H1 (cell line): ENCODE results near the gene SNORC. TPM values are rescaled to one million over a fixed set of nuclear protein-coding genes. Genes with fewer than 3 reads are reported as not detected.

Source experiments
- CTCF ChIA-PET: fragments of 300-600 bp; sonication (Branson Sonifier 250); formaldehyde crosslinking; loops from one replicate; lab custom pipeline; 2021; ENCODE audit not compliant: partially characterized antibody; lab: Charles Lee
- POLR2A ChIA-PET: fragments of 300-600 bp; sonication (Branson Sonifier 250); formaldehyde crosslinking; loops from one replicate; lab custom pipeline; 2021; ENCODE audit warnings: inconsistent platforms; ENCODE audit not compliant: partially characterized antibody; lab: Charles Lee
- DNase-seq, 2 experiments: peaks; one replicate each; pipeline versions ENCODE4 v3.0.0 to v3.0.0-alpha.2; 2010 to 2022; ENCODE audit warnings: low spot score in 2 of 2, low read depth in 1 of 2, mixed read lengths in 1 of 2
- FAIRE-seq: peaks from 2 replicates; lab custom pipeline; 2011; peaks lifted over from hg19 to GRCh38; lab: Jason Lieb, UNC
- H2AFZ ChIP-seq: 2 replicates; pipeline ENCODE4 v1.8.1; 2012; ENCODE audit warnings: low read length, inconsistent platforms
- H2AK5ac ChIP-seq: 2 replicates; pipeline ENCODE4 v1.6.1; 2013; ENCODE audit warnings: low read depth, low read length
- H2BK120ac ChIP-seq: replicated peaks from 2 replicates; pipeline ENCODE3; 2013; ENCODE audit warnings: low read depth, low read length, inconsistent platforms
- H2BK12ac ChIP-seq: 2 replicates; pipeline ENCODE4 v1.6.1; 2013; ENCODE audit warnings: low read depth, low read length
- H2BK15ac ChIP-seq: 2 replicates; pipeline ENCODE4 v1.6.1; 2013; ENCODE audit warnings: low read length
- H2BK20ac ChIP-seq: 2 replicates; pipeline ENCODE4 v1.6.1; 2013; ENCODE audit warnings: low read length
- H2BK5ac ChIP-seq: 2 replicates; pipeline ENCODE4 v1.6.1; 2013; ENCODE audit warnings: low read depth, low read length
- H3K14ac ChIP-seq: 2 replicates; pipeline ENCODE4 v1.6.1; 2013; ENCODE audit warnings: inconsistent platforms; ENCODE audit not compliant: insufficient read length
- H3K18ac ChIP-seq: 2 replicates; pipeline ENCODE4 v1.6.1; 2013; ENCODE audit warnings: low read length; ENCODE audit errors: extremely low read depth
- H3K23ac ChIP-seq: 2 replicates; pipeline ENCODE4 v1.6.1; 2013; ENCODE audit warnings: inconsistent platforms; ENCODE audit not compliant: insufficient read length
- H3K23me2 ChIP-seq: 2 replicates; pipeline ENCODE4 v1.6.1; 2013; ENCODE audit warnings: low read depth, low read length
- H3K27ac ChIP-seq: 2 replicates; pipeline ENCODE4 v1.6.1; 2011; ENCODE audit warnings: low read depth, low read length, inconsistent platforms
- H3K27me3 ChIP-seq, 4 experiments: replicated peaks in 1 of 4; 1 replicate in 1 of 4; 2 replicates in 3 of 4; pipeline versions ENCODE4 v1.6.1 to v1.8.1; 2011 to 2013; ENCODE audit warnings: low read length in 3 of 4, mild to moderate bottlenecking in 3 of 4, inconsistent platforms in 2 of 4, mixed read lengths in 2 of 4, moderate library complexity in 1 of 4; ENCODE audit not compliant: control insufficient read depth in 3 of 4, insufficient read depth in 3 of 4; ENCODE audit errors: extremely low read depth in 1 of 4
- H3K36me3 ChIP-seq, 4 experiments: 2 replicates each; pipeline versions ENCODE4 v1.6.1 to v1.8.1; 2011 to 2013; ENCODE audit warnings: mild to moderate bottlenecking in 4 of 4, low read length in 3 of 4, moderate library complexity in 2 of 4, control low read depth in 1 of 4, inconsistent platforms in 1 of 4; ENCODE audit not compliant: insufficient read depth in 4 of 4, control insufficient read depth in 2 of 4
- H3K4ac ChIP-seq: replicated peaks from 2 replicates; pipeline ENCODE3; 2013; ENCODE audit warnings: low read length, low read depth, mixed read lengths, inconsistent platforms; ENCODE audit not compliant: insufficient read length
- H3K4me1 ChIP-seq, 4 experiments: replicated peaks in 1 of 4; 1 replicate in 1 of 4; 2 replicates in 3 of 4; pipeline versions ENCODE4 v1.6.1 to v1.8.1; 2011 to 2013; ENCODE audit warnings: low read length in 3 of 4, inconsistent platforms in 2 of 4, mixed read lengths in 1 of 4; ENCODE audit not compliant: insufficient read depth in 4 of 4, control insufficient read depth in 3 of 4
- H3K4me2 ChIP-seq, 2 experiments: 2 replicates each; pipeline versions ENCODE4 v1.6.1 to v1.8.1; 2011 to 2013; ENCODE audit warnings: low read depth in 2 of 2, low read length in 2 of 2, control low read depth in 1 of 2, inconsistent platforms in 1 of 2, mild to moderate bottlenecking in 1 of 2; ENCODE audit not compliant: insufficient read depth in 1 of 2
- H3K4me3 ChIP-seq, 4 experiments: fragments of 200-600, 300-600 bp in 1 of 4; sonication (generic), shearing (Covaris generic), sonication (Bioruptor Twin) in 1 of 4; 2 replicates each; pipeline versions ENCODE4 v1.5.1 to v1.8.1; 2011 to 2016; ENCODE audit warnings: low read length in 4 of 4, low read depth in 3 of 4, control low read depth in 2 of 4, inconsistent platforms in 2 of 4, mild to moderate bottlenecking in 2 of 4, mixed read lengths in 1 of 4, moderate library complexity in 1 of 4; ENCODE audit not compliant: insufficient read depth in 2 of 4; ENCODE audit errors: extremely low read depth in 1 of 4
- H3K56ac ChIP-seq: replicated peaks from 2 replicates; pipeline ENCODE3; 2013; ENCODE audit warnings: low read depth, mild to moderate bottlenecking, mixed read lengths, low read length, inconsistent platforms; ENCODE audit not compliant: insufficient read length
- H3K79me1 ChIP-seq: 2 replicates; pipeline ENCODE4 v1.6.1; 2013; ENCODE audit warnings: low read depth, low read length, control low read depth
- H3K79me2 ChIP-seq, 2 experiments: 2 replicates each; pipeline versions ENCODE4 v1.6.1 to v1.8.1; 2012 to 2013; ENCODE audit warnings: low read length in 2 of 2, mild to moderate bottlenecking in 2 of 2, inconsistent platforms in 1 of 2; ENCODE audit not compliant: insufficient read depth in 2 of 2, control insufficient read depth in 1 of 2
- H3K9ac ChIP-seq, 4 experiments: replicated peaks in 1 of 4; 1 replicate in 1 of 4; 2 replicates in 3 of 4; pipeline versions ENCODE4 v1.6.1 to v1.8.1; 2011 to 2013; ENCODE audit warnings: low read depth in 3 of 4, low read length in 3 of 4, control low read depth in 2 of 4, mild to moderate bottlenecking in 2 of 4, moderate library complexity in 2 of 4, inconsistent platforms in 1 of 4; ENCODE audit errors: extremely low read depth in 1 of 4
- H3K9me3 ChIP-seq, 2 experiments: 2 replicates each; pipeline versions ENCODE4 v1.6.1 to v1.8.1; 2012 to 2013; ENCODE audit warnings: mild to moderate bottlenecking in 2 of 2, moderate library complexity in 2 of 2, control low read depth in 1 of 2, inconsistent platforms in 1 of 2, low read depth in 1 of 2, low read length in 1 of 2, mixed read lengths in 1 of 2; ENCODE audit not compliant: insufficient read depth in 2 of 2
- H4K20me1 ChIP-seq, 2 experiments: replicated peaks in 1 of 2; 2 replicates each; pipeline versions ENCODE3 to v1.8.1; 2011 to 2013; ENCODE audit warnings: inconsistent platforms in 2 of 2, low read length in 2 of 2, mild to moderate bottlenecking in 1 of 2; ENCODE audit not compliant: insufficient read depth in 2 of 2, control insufficient read depth in 1 of 2
- H4K5ac ChIP-seq: 2 replicates; pipeline ENCODE4 v1.6.1; 2013; ENCODE audit warnings: low read length, low read depth, mixed read lengths, inconsistent platforms; ENCODE audit not compliant: insufficient read length
- H4K8ac ChIP-seq: 2 replicates; pipeline ENCODE4 v1.8.0; 2013; ENCODE audit warnings: mild to moderate bottlenecking, moderate library complexity, low read length, inconsistent platforms; ENCODE audit not compliant: insufficient read depth; ENCODE audit errors: extremely low read depth
- H4K91ac ChIP-seq: replicated peaks from 2 replicates; pipeline ENCODE3; 2013; ENCODE audit warnings: low read length, mixed read lengths, inconsistent platforms; ENCODE audit not compliant: insufficient read length
- BCL11A ChIP-seq, 2 experiments: IDR thresholded peaks; one replicate each; pipeline ENCODE4 v1.6.1; 2011; ENCODE audit warnings: low read depth in 2 of 2, low read length in 2 of 2, mild to moderate bottlenecking in 2 of 2
- CBX8 ChIP-seq: fragments of 300-800, 300-1000 bp; sonication (generic); IDR thresholded peaks from 2 replicates; pipeline ENCODE4 v1.7.1; 2016; ENCODE audit warnings: low read depth, low read length, borderline replicate concordance
- CTBP2 ChIP-seq: IDR thresholded peaks from 2 replicates; pipeline ENCODE4 v1.7.0; 2011; ENCODE audit warnings: borderline replicate concordance, mild to moderate bottlenecking, moderate library complexity, mixed read lengths, low read length; ENCODE audit not compliant: insufficient read depth, insufficient read length
- GTF2F1 ChIP-seq: IDR thresholded peaks from 2 replicates; pipeline ENCODE4 v1.6.1; 2012; ENCODE audit warnings: low read depth, low read length, improper control_type of control experiment, borderline replicate concordance
- HDAC2 ChIP-seq, 2 experiments: fragments of 300-600 bp in 1 of 2; sonication (generic) in 1 of 2; IDR thresholded peaks; 2 replicates each; pipeline ENCODE4 v1.6.1; 2011 to 2012; ENCODE audit warnings: low read depth in 2 of 2, low read length in 2 of 2, mild to moderate bottlenecking in 2 of 2, moderate library complexity in 2 of 2, borderline replicate concordance in 1 of 2, inconsistent platforms in 1 of 2
- POLR2AphosphoS5 ChIP-seq: IDR thresholded peaks from 2 replicates; pipeline ENCODE4 v1.6.1; 2011; ENCODE audit warnings: low read depth, low read length
- RAD21 ChIP-seq, 2 experiments: IDR thresholded peaks in 1 of 2; conservative IDR thresholded peaks in 1 of 2; 2 replicates each; pipeline ENCODE4 v1.6.1; 2011; ENCODE audit warnings: low read depth in 2 of 2, low read length in 2 of 2, improper control_type of control experiment in 1 of 2, inconsistent platforms in 1 of 2, mild to moderate bottlenecking in 1 of 2, moderate library complexity in 1 of 2
- RFX5 ChIP-seq: IDR thresholded peaks from 2 replicates; pipeline ENCODE4 v1.6.1; 2011; ENCODE audit warnings: low read depth, low read length, improper control_type of control experiment, borderline replicate concordance
- SP1 ChIP-seq: IDR thresholded peaks from 2 replicates; pipeline ENCODE4 v1.6.1; 2011; ENCODE audit warnings: low read depth, low read length
- ZNF274 ChIP-seq: IDR thresholded peaks from 2 replicates; pipeline ENCODE4 v1.7.0; 2012; ENCODE audit warnings: low read length, borderline replicate concordance; ENCODE audit errors: extremely low read depth
- WGBS, 2 experiments: shearing (Covaris generic) in 1 of 2; methylation state at CpG; one replicate each; pipeline versions ENCODE4 v1.1.6 to v1.1.7; 2013 to 2015; ENCODE audit warnings: low lambda C conversion rate in 2 of 2, mixed read lengths in 2 of 2, inconsistent platforms in 1 of 2, low coverage in 1 of 2, missing lambda C conversion rate in 1 of 2; ENCODE audit not compliant: insufficient replicate concordance in 2 of 2, insufficient coverage in 1 of 2, insufficient read length in 1 of 2; ENCODE audit errors: extremely low coverage in 1 of 2, missing lambda C conversion rate in 1 of 2; 5-methylcytosine and 5-hydroxymethylcytosine counted together
- polyA plus RNA-seq, 7 experiments: library from polyadenylated mRNA; depleted of rRNA in 3 of 7; stranded (reverse) in 5 of 7; unstranded in 2 of 7; fragments of >200 nt in 5 of 7; fragments of 200-250 nt in 2 of 7; gene quantifications; 1 replicate in 5 of 7; 2 replicates in 1 of 7; 4 replicates in 1 of 7; pipeline versions ENCODE4 v1.2.1 to v1.2.3, GENCODE V29; 2011 to 2013; ENCODE audit warnings: missing spikeins in 2 of 7, mixed read lengths in 2 of 7
- total RNA-seq: library from RNA; stranded (reverse); fragmentation: NEBNext Ultra II Directional; extraction: Animal tissue kit (Norgen Biotek cat#: 25700); gene quantifications from 2 replicates; pipeline ENCODE4 v1.2.1, GENCODE V29; 2021

The SNORC gene
- total and polyA plus RNA-seq, 2 of the 8 experiments (the other 6 are each of a cell fraction or from before 2014, with no cell fraction given), result 1.6 to 1.8 TPM

DNA sequence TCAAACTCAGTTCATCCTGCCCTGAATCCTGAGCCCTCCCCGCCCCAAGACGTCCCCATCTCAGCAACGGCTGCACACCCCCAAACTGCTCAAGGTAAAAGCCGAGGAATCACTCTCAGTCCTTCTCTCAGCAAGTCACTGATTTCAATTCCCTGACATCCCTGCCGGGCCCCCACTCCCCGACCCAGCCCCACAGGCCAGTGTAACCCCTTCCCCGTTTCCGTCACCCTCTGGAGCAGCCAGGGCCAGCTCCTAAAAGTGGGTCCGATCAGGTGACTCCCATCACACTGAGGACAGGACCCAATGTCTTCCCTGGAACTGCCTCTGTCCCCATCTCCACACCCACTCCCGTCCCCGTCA lies 20.5 kb downstream of the SNORC start:
- H4K91ac ChIP-seq, result no peak overlapping the region
- no peaks in the 10 kb centered on the region for H3K79me2 ChIP-seq
- TF ChIP-seq RFX5, result no peak
- no peak for TF ChIP-seq CTBP2
- TF ChIP-seq CBX8, result no peak
- TF ChIP-seq ZNF274, result no peak
- no peak for TF ChIP-seq SP1
- no peak for TF ChIP-seq RAD21 (IDR thresholded peaks at IDR 0.05 in 1 of 2, conservative IDR thresholded peaks at IDR 0.05 in 1 of 2; ENCODE audit: low read depth in 2 of 2, low read length in 2 of 2)
- no peak for TF ChIP-seq GTF2F1
- TF ChIP-seq HDAC2 (IDR thresholded peaks at IDR 0.05; ENCODE audit: borderline replicate concordance in 1 of 2, low read depth in 2 of 2, low read length in 2 of 2), result no peak
- TF ChIP-seq POLR2AphosphoS5, result no peak
- TF ChIP-seq BCL11A (IDR thresholded peaks at IDR 0.05; ENCODE audit: low read depth in 2 of 2, low read length in 2 of 2), result no peak
- no peak overlapping the region for H2AK5ac ChIP-seq
- H3K4me1 ChIP-seq, result peaks cover 0 to 16% (median 10%) of the 10 kb centered on the region in 4 experiments; a peak in 6 of 7 replicates
- FAIRE-seq, result no peak
- peak overlapping the region; percentile 86 for H3K18ac ChIP-seq
- peaks cover 5% of the 10 kb centered on the region for H3K23me2 ChIP-seq
- CTCF ChIA-PET, result interaction anchor here (0.9 to 3.0 kb wide), 5 partner anchors 21 to 138 kb away, joined by 3 to 7 read pairs (median 3); partner anchors contain the start of gene SNORC
- H4K8ac ChIP-seq, result no peak overlapping the region
- no peak overlapping the region for H3K27ac ChIP-seq
- H4K5ac ChIP-seq, result no peak overlapping the region
- no peaks in the 10 kb centered on the region for H3K79me1 ChIP-seq
- no peak overlapping the region for H3K4ac ChIP-seq
- DNase-seq, result no peak
- H3K9me3 ChIP-seq, result no peaks in the 10 kb centered on the region
- no peak overlapping the region for H3K14ac ChIP-seq
- 0 out of 7 replicates have a peak overlapping the region, but pooled peaks of 1 of the 4 experiments have one; percentile 18 for H3K9ac ChIP-seq
- peak overlapping the region; percentile 61 for H2AFZ ChIP-seq
- peak overlapping the region; percentile 44; the same call in 1 of the 2 replicates for H2BK5ac ChIP-seq
- no peaks in the 10 kb centered on the region for H3K27me3 ChIP-seq
- no peak overlapping the region for H3K56ac ChIP-seq
- peaks cover 0 to 8% of the 10 kb centered on the region in 2 experiments for H4K20me1 ChIP-seq
- peak overlapping the region in 1 of 4 experiments; percentile 34; a peak in 1 of 8 replicates for H3K4me3 ChIP-seq
- no peak overlapping the region for H2BK120ac ChIP-seq
- POLR2A ChIA-PET, result interaction anchor here (1.2 to 1.5 kb wide), 2 partner anchors 9 to 13 kb away, joined by 4 read pairs; no protein-coding TSS in a partner anchor
- 0 out of 2 replicates have a peak overlapping the region, but pooled peaks have one; percentile 61 for H2BK15ac ChIP-seq
- no peak overlapping the region for H3K23ac ChIP-seq
- no peak overlapping the region for H2BK20ac ChIP-seq
- H2BK12ac ChIP-seq, result peak overlapping the region; percentile 84; the same call in 1 of the 2 replicates
- peak overlapping the region; percentile 55 to 58 for H3K4me2 ChIP-seq
- H3K36me3 ChIP-seq, result no peaks in the 10 kb centered on the region; a peak in 1 of 8 replicates
- 79% methylated on average over 9 of the region's 11 CpGs; no CpG with 5 or more reads in 1 of the 2 experiments for WGBS, 2 experiments
